K562 (cell line): ENCODE measurements around the gene FBN3. TPM values are rescaled to one million over a fixed set of nuclear protein-coding genes. Genes with fewer than 3 reads are reported as not detected.
A peak's percentile ranks its signal among the peaks of the same experiment; 100 is the strongest.

Experiments
- ATAC-seq: fragments of 200-7000 bp; cut with Tn5 transposase; 3 replicates; pipeline ENCODE4 v1.9.1; 2020; ENCODE audit warnings: moderate library complexity
- BruUV-seq: library from RNA; stranded (reverse); fragments of 400-500 nt; replicated peaks from 2 replicates; lab custom pipeline; 2021; lab: Mats Ljungman, UMichigan
- CTCF ChIA-PET: fragments of 300-600 bp; formaldehyde crosslinking; extraction: SDS; loops from one replicate; lab custom pipeline; 2021; ENCODE audit warnings: low intra/inter-chr PET ratio; lab: Yijun Ruan, JAX
- POLR2A ChIA-PET: fragments of 300-600, 350-650 bp; sonication (Branson Sonifier 250); formaldehyde crosslinking; extraction: SDS; loops from one replicate; lab custom pipeline; 2021; ENCODE audit warnings: antibody characterized with exemption, inconsistent platforms; lab: Yijun Ruan, JAX
- DNase-seq, 4 experiments: peaks; one replicate each; pipeline versions ENCODE4 v3.0.0 to v3.0.0-alpha.2; 2011 to 2018; ENCODE audit warnings: low spot score in 3 of 4, mixed read lengths in 3 of 4; ENCODE audit errors: extremely low read depth in 1 of 4
- FAIRE-seq: peaks from 2 replicates; lab custom pipeline; 2011; peaks lifted over from hg19 to GRCh38; lab: Jason Lieb, UNC
- H2AFZ ChIP-seq: 2 replicates; pipeline ENCODE4 v1.6.0; 2011; ENCODE audit warnings: low read depth, low read length, control low read depth, inconsistent platforms
- H3K27ac ChIP-seq: fragments of 200-600 bp; 3 replicates; pipeline ENCODE4 v1.8.0; 2011; ENCODE audit warnings: low read depth, mild to moderate bottlenecking, control low read depth, inconsistent platforms, low read length, moderate library complexity, mixed read lengths; ENCODE audit errors: extremely low read depth
- H3K27me3 ChIP-seq, 2 experiments: fragments of 300-600 bp in 1 of 2; 2 replicates in 1 of 2; 3 replicates in 1 of 2; pipeline versions ENCODE4 v1.6.0 to v1.8.0; 2011; ENCODE audit warnings: inconsistent platforms in 2 of 2, low read length in 2 of 2, mild to moderate bottlenecking in 1 of 2, mixed read lengths in 1 of 2, moderate library complexity in 1 of 2; ENCODE audit not compliant: control insufficient read depth in 2 of 2, insufficient read depth in 2 of 2
- H3K36me3 ChIP-seq: fragments of 300-600 bp; 3 replicates; pipeline ENCODE4 v1.8.0; 2011; ENCODE audit warnings: mild to moderate bottlenecking, low read length, inconsistent platforms; ENCODE audit not compliant: control insufficient read depth, insufficient read depth
- H3K4me1 ChIP-seq, 2 experiments: fragments of 200-600 bp in 1 of 2; replicated peaks in 1 of 2; 2 replicates in 1 of 2; 3 replicates in 1 of 2; pipeline versions ENCODE4 v1.5.1 to v1.8.0; 2011; ENCODE audit warnings: inconsistent platforms in 2 of 2, low read length in 2 of 2, mild to moderate bottlenecking in 1 of 2, mixed read lengths in 1 of 2, moderate library complexity in 1 of 2; ENCODE audit not compliant: control insufficient read depth in 2 of 2, insufficient read depth in 2 of 2
- H3K4me2 ChIP-seq: 2 replicates; pipeline ENCODE4 v1.6.1; 2011; ENCODE audit warnings: low read length, control low read depth, inconsistent platforms, mixed read lengths; ENCODE audit not compliant: insufficient read depth
- H3K4me3 ChIP-seq: fragments of 200-600 bp; sonication (generic), shearing (Covaris generic); 2 replicates; pipeline ENCODE4 v1.5.1; 2016; ENCODE audit warnings: control low read depth, inconsistent platforms
- H3K79me2 ChIP-seq: fragments of 200-600 bp; 3 replicates; pipeline ENCODE4 v1.8.0; 2011; ENCODE audit warnings: low read length, inconsistent platforms; ENCODE audit not compliant: control insufficient read depth, insufficient read depth
- H3K9ac ChIP-seq, 2 experiments: 2 replicates each; pipeline versions ENCODE4 v1.6.0 to v1.6.1; 2011; ENCODE audit warnings: low read depth in 2 of 2, low read length in 2 of 2, control low read depth in 1 of 2, inconsistent platforms in 1 of 2, mild to moderate bottlenecking in 1 of 2, mixed read lengths in 1 of 2; ENCODE audit not compliant: insufficient read depth in 1 of 2
- H3K9me1 ChIP-seq: one replicate; pipeline ENCODE4 v1.6.0; 2011; ENCODE audit warnings: inconsistent platforms, mild to moderate bottlenecking, low read length, moderate library complexity; ENCODE audit not compliant: control insufficient read depth, insufficient read depth
- H3K9me3 ChIP-seq: replicated peaks from 2 replicates; pipeline ENCODE4 v1.5.1; 2011; ENCODE audit warnings: low read depth, low read length, inconsistent platforms; ENCODE audit not compliant: control insufficient read depth, insufficient read depth
- H4K20me1 ChIP-seq: replicated peaks from 2 replicates; pipeline ENCODE4 v1.6.1; 2011; ENCODE audit warnings: low read length, inconsistent platforms, mixed read lengths; ENCODE audit not compliant: control insufficient read depth, insufficient read depth
- BDP1 ChIP-seq: IDR thresholded peaks from 3 replicates; pipeline ENCODE4 v1.6.1; 2011; ENCODE audit not compliant: insufficient read length, insufficient read depth
- CBX1 ChIP-seq: sonication (generic); IDR thresholded peaks from 2 replicates; pipeline ENCODE4 v1.6.1; 2016; ENCODE audit warnings: antibody characterized with exemption, low read depth, mild to moderate bottlenecking
- CBX3 ChIP-seq, 2 experiments: IDR thresholded peaks; 1 replicate in 1 of 2; 2 replicates in 1 of 2; pipeline ENCODE4 v1.6.1; 2012; ENCODE audit warnings: inconsistent platforms in 2 of 2, low read length in 2 of 2, borderline replicate concordance in 1 of 2, control low read depth in 1 of 2
- COPS2 ChIP-seq: fragments of 450-650 bp; conservative IDR thresholded peaks from 2 replicates; pipeline ENCODE4 v1.6.1; 2016; ENCODE audit warnings: mild to moderate bottlenecking, moderate library complexity
- EP400 ChIP-seq: fragments of 450-650 bp; IDR thresholded peaks from 2 replicates; pipeline ENCODE4 v1.6.1; 2017; ENCODE audit warnings: antibody characterized with exemption, mild to moderate bottlenecking, moderate library complexity
- FIP1L1 ChIP-seq: fragments of 200-400 bp; formaldehyde crosslinking; IDR thresholded peaks from 2 replicates; pipeline ENCODE4 v1.6.1; 2018; ENCODE audit warnings: mild to moderate bottlenecking, low read depth, low read length; ENCODE audit not compliant: poor library complexity, severe bottlenecking
- HDAC1 ChIP-seq, 2 experiments: fragments of 450-650 bp; IDR thresholded peaks; 2 replicates each; pipeline ENCODE4 v1.6.1; 2016 to 2017; ENCODE audit warnings: inconsistent platforms in 1 of 2, mild to moderate bottlenecking in 1 of 2, moderate library complexity in 1 of 2
- HNRNPK ChIP-seq: fragments of 200-400 bp; formaldehyde crosslinking; IDR thresholded peaks from one replicate; pipeline ENCODE4 v1.6.1; 2018; ENCODE audit warnings: mild to moderate bottlenecking, low read depth, low read length; ENCODE audit not compliant: poor library complexity, severe bottlenecking
- KLF13 ChIP-seq: fragments of 450-650 bp; IDR thresholded peaks from 2 replicates; pipeline ENCODE4 v1.6.1; 2016; ENCODE audit warnings: missing genetic modification characterization, low read depth, mild to moderate bottlenecking, missing compliant biosample characterization, moderate library complexity, borderline replicate concordance
- LARP7 ChIP-seq: fragments of 450-650 bp; IDR thresholded peaks from 2 replicates; pipeline ENCODE4 v1.6.1; 2016
- PRPF4 ChIP-seq: fragments of 200-400 bp; formaldehyde crosslinking; IDR thresholded peaks from one replicate; pipeline ENCODE4 v1.6.1; 2017; ENCODE audit warnings: low read length, low read depth, mild to moderate bottlenecking; ENCODE audit not compliant: insufficient read depth, poor library complexity, severe bottlenecking
- SMARCA4 ChIP-seq: fragments of 450-650 bp; IDR thresholded peaks from 2 replicates; pipeline ENCODE4 v1.6.1; 2016
- ZFX ChIP-seq: sonication (generic); formaldehyde crosslinking; IDR thresholded peaks from 2 replicates; pipeline ENCODE4 v1.8.0; 2022; ENCODE audit warnings: mild to moderate bottlenecking, missing genetic modification reagents, moderate library complexity
- ZNF384 ChIP-seq: IDR thresholded peaks from 2 replicates; pipeline ENCODE4 v1.6.1; 2012; ENCODE audit warnings: low read depth, low read length, improper control_type of control experiment
- ZNF785 ChIP-seq: fragments of 250-450 bp; sonication (Bioruptor Pico); IDR thresholded peaks from 2 replicates; pipeline ENCODE4 v1.4.0; 2020; ENCODE audit warnings: mild to moderate bottlenecking
- WGBS: fragments of 100-300 bp; shearing (Covaris generic); methylation state at CpG from one replicate; pipeline ENCODE4 v1.1.6; 2016; ENCODE audit warnings: low coverage, mixed read lengths; ENCODE audit not compliant: insufficient coverage; ENCODE audit errors: missing lambda C conversion rate; 5-methylcytosine and 5-hydroxymethylcytosine counted together
- in situ Hi-C: fragments of 300-500 bp; cut with MboI; formaldehyde crosslinking; loops from 4 replicates; pipeline ENCODE4 v1.15.0; 2018; ENCODE audit warnings: inconsistent platforms, mixed read lengths
- intact Hi-C: fragments of 100-400 bp; cut with micrococcal nuclease; formaldehyde crosslinking; loops from 2 replicates; pipeline ENCODE4 v1.14.2; 2022
- polyA plus RNA-seq, 8 experiments: library from polyadenylated mRNA; depleted of rRNA in 4 of 8; stranded (reverse) in 5 of 8; unstranded in 3 of 8; fragments of >200 nt; fragmentation: Nextera tagmentation in 2 of 8; fragmentation: Illumina TruSeq in 1 of 8; extraction: Ambion mirVana in 2 of 8; extraction: Trizol in 1 of 8; gene quantifications; 2 replicates each; pipeline versions ENCODE4 v1.2.1 to v1.2.3, GENCODE V29; 2011 to 2014; ENCODE audit warnings: inconsistent platforms in 1 of 8, missing spikeins in 1 of 8
- total RNA-seq, 7 experiments: library from RNA; depleted of rRNA in 6 of 7; stranded (reverse); fragments of >200 nt in 6 of 7; fragmentation: Illumina TruSeq in 2 of 7; extraction: Trizol in 2 of 7; gene quantifications; 2 replicates each; pipeline versions ENCODE4 v1.2.1 to v1.2.3, GENCODE V29; 2011 to 2021; ENCODE audit warnings: low replicate concordance in 1 of 7
- TF ChIP-seq, protein P1 (sequence below), 2 experiments: fragments of 450-650 bp; IDR thresholded peaks; 2 replicates each; pipeline ENCODE4 v1.6.1; 2016
- TF ChIP-seq, protein P2 (sequence below): fragments of 450-650 bp; formaldehyde crosslinking; IDR thresholded peaks from 2 replicates; pipeline ENCODE4 v1.4.0; 2020; ENCODE audit warnings: mild to moderate bottlenecking, moderate library complexity

The FBN3 gene
- total and polyA plus RNA-seq, 9 of the 15 experiments (the other 6 are each of a cell fraction or from before 2014, with no cell fraction given): under 0.01 to 0.29 (median 0.01) TPM; not detected in 4

DNA sequence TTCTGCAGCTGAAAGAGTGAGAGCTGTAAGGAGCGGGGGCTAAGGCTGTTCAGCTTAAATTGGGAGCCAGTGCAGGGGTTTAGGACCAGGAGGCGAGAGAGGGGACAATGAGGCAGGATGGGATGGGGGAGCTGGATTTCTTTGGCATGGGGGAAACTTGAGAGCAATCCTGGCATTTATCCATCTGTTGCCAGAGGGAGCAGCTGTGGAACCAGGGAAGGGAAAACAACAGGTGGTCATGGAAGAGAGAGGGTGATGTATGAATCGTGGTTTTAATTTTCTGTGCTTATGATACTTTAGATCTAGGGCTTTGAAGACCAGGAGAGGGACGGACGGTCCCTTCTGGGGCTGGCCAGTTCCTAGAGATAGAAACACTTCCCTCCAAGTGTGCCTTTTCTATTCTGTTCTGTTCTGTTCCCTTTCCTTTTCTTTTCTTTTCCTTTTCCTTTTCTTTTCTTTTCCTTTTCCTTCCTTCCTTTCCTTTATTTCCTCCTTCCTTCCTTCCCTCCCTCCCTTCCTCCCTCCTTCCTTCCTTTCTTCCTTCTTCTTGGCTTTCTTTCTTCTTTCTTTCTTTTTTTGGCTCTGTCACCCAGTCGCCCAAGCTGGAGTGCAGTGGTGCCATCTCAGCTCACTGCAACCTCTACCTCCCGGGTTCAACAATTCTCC is 112.8 kb downstream of the FBN3 start (continued):
- 0 out of 4 replicates have a peak, but pooled peaks of 1 of the 2 experiments have one; percentile 3 for TF ChIP-seq HDAC1 (IDR thresholded peaks at IDR 0.05)
- TF ChIP-seq, protein P1, sequence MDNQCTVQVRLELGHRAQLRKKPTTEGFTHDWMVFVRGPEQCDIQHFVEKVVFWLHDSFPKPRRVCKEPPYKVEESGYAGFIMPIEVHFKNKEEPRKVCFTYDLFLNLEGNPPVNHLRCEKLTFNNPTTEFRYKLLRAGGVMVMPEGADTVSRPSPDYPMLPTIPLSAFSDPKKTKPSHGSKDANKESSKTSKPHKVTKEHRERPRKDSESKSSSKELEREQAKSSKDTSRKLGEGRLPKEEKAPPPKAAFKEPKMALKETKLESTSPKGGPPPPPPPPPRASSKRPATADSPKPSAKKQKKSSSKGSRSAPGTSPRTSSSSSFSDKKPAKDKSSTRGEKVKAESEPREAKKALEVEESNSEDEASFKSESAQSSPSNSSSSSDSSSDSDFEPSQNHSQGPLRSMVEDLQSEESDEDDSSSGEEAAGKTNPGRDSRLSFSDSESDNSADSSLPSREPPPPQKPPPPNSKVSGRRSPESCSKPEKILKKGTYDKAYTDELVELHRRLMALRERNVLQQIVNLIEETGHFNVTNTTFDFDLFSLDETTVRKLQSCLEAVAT (IDR thresholded peaks at IDR 0.05): peak in 1 of 2 experiments; percentile 23; a peak in 1 of 4 replicates

- Histone ChIP-seq H3K36me3 (no peaks in the 10 kb centered on the region), H3K4me3 (no peak overlapping the region), H3K9ac (peak overlapping the region in 1 of 2 experiments; percentile 82; a peak in 2 of 4 replicates), H3K9me1 (no peaks in the 10 kb centered on the region), H2AFZ (peak overlapping the region; percentile 97), H4K20me1 (no peaks in the 10 kb centered on the region), H3K27me3 (no peaks in the 10 kb centered on the region), H3K79me2 (no peaks in the 10 kb centered on the region), H3K9me3 (peaks cover 3% of the 10 kb centered on the region; the same call in 1 of the 2 replicates), H3K4me1 (peaks cover 28 to 35% of the 10 kb centered on the region in 2 experiments; a peak in 4 of 5 replicates), H3K4me2 (peak overlapping the region; percentile 75), H3K27ac (peak overlapping the region; percentile 96)
- in situ Hi-C loops: no loop called here
- no peak for ATAC-seq
- DNase-seq: no peak
- 46% methylated on average over 6 of the region's 6 CpGs for WGBS
- intact Hi-C loops: no loop called here
- no TSS peak for BruUV-seq
- ChIA-PET POLR2A (interaction anchor here (1.5 kb wide), 1 partner anchor 27 kb away, joined by 3 read pairs; no protein-coding TSS in a partner anchor), CTCF (no interaction called here)
- FAIRE-seq: no peak
- TF ChIP-seq ZFX (CRISPR knock-in tag) (0 out of 2 replicates have a peak, but pooled peaks have one; percentile 7), CBX3 (IDR thresholded peaks at IDR 0.05; ENCODE audit: borderline replicate concordance in 1 of 2, low read length in 2 of 2) (0 out of 3 replicates have a peak, but pooled peaks of 1 of the 2 experiments have one; percentile 2), HNRNPK (no peak), KLF13 (no peak), ZNF785 (CRISPR knock-in tag) (no peak), PRPF4 (no peak), EP400 (peak; percentile 1; the same call in 1 of the 2 replicates), LARP7 (no peak), ZNF384 (no peak), FIP1L1 (no peak), SMARCA4 (no peak), BDP1 (no peak), COPS2 (no peak), CBX1 (no peak; the same call in 1 of the 2 replicates)
- TF ChIP-seq, protein P2, sequence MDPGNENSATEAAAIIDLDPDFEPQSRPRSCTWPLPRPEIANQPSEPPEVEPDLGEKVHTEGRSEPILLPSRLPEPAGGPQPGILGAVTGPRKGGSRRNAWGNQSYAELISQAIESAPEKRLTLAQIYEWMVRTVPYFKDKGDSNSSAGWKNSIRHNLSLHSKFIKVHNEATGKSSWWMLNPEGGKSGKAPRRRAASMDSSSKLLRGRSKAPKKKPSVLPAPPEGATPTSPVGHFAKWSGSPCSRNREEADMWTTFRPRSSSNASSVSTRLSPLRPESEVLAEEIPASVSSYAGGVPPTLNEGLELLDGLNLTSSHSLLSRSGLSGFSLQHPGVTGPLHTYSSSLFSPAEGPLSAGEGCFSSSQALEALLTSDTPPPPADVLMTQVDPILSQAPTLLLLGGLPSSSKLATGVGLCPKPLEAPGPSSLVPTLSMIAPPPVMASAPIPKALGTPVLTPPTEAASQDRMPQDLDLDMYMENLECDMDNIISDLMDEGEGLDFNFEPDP: no peak
Observed at GRCh38 chr19:8034178-8034525, 115.2 kb downstream of the FBN3 start.
